Bronchial epithelial cell (primary cell): ENCODE data around the gene LAMC2. TPM values are rescaled to one million over a fixed set of nuclear protein-coding genes. Genes with fewer than 3 reads are reported as not detected.
"Not testable (repeated sequence)": the region's sequence is repeated elsewhere in the genome, so short reads cannot be mapped to it uniquely, and the experiment has no call there.

Experiments
- DNase-seq: peaks from one replicate; pipeline ENCODE4 v3.0.0-alpha.2; 2010; ENCODE audit warnings: low read depth
- FAIRE-seq: peaks from 2 replicates; lab custom pipeline; 2011; peaks lifted over from hg19 to GRCh38; lab: Jason Lieb, UNC
- H3K27me3 ChIP-seq: 2 replicates; pipeline ENCODE4 v1.5.1; 2011; ENCODE audit warnings: low read length; ENCODE audit not compliant: control insufficient read depth, insufficient read depth
- H3K36me3 ChIP-seq: 2 replicates; pipeline ENCODE4 v1.5.1; 2011; ENCODE audit warnings: low read length; ENCODE audit not compliant: control insufficient read depth, insufficient read depth
- H3K4me3 ChIP-seq: 2 replicates; pipeline ENCODE4 v1.5.1; 2011; ENCODE audit warnings: mild to moderate bottlenecking, low read depth, low read length, control low read depth
- CTCF ChIP-seq: IDR thresholded peaks from 2 replicates; pipeline ENCODE4 v1.5.1; 2011; ENCODE audit warnings: mild to moderate bottlenecking, moderate library complexity, low read length, control low read depth, inconsistent platforms; ENCODE audit not compliant: insufficient read depth, severe bottlenecking
- total RNA-seq: library from RNA; depleted of rRNA; stranded (reverse); fragments of >200 nt; gene quantifications from 2 replicates; pipeline ENCODE4 v1.2.1, GENCODE V29; 2014

Gene LAMC2
- total RNA-seq, 1 donor from 2014 or later, result 1,840 TPM

DNA sequence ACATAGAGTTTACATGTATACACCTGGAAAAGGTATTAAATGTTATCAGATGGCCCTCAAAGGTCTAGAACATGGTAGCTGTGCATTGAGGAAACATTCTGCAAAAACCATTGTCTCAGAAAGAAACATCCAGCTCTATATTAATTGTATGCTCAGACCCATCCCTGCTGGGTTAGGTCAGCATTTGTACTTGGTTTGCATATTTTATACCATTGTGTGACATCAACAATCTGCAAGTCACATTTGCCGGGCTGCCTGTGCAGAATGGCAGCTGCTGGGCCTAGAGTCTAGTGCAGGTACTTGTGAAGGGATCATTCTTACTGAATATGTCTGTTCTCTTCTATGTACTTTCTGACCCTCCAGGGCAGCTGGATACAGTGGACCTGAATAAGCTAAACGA is 43.9 kb upstream of the LAMC2 start:
- TF ChIP-seq CTCF, result no peak
- DNase-seq (no peak), FAIRE-seq (no peak)
- Histone ChIP-seq H3K27me3 (no peaks in the 10 kb centered on the region), H3K4me3 (no peak overlapping the region), H3K36me3 (peaks cover 4% of the 10 kb centered on the region)

GRCh38 chr1:183143576-183144315 is 42.3 kb upstream of the LAMC2 start:
- H3K27me3 ChIP-seq, result no peaks in the 10 kb centered on the region
- no peak overlapping the region for H3K4me3 ChIP-seq
- peaks cover 4% of the 10 kb centered on the region for H3K36me3 ChIP-seq
- FAIRE-seq (no peak), DNase-seq (no peak)
- TF ChIP-seq CTCF, result no peak

DNA sequence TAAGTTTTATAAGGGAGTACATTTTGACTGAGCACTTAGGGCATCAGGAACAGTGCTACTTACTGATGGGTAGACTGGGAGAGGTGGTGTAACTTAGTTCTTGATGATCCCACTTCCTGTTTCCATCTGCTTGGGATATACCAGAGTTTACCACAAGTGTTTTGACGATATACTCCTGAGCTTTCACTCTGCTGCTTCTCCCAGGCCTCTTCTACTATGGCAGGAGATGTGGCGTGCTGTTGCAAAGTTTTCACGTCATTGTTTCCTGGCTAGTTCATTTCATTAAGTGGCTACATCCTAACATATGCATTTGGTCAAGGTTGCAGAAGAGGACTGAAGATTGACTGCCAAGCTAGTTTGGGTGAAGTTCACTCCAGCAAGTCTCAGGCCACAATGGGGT is 41.3 kb upstream of the LAMC2 start:
- H3K27me3 ChIP-seq, result no peaks in the 10 kb centered on the region
- peaks cover 4% of the 10 kb centered on the region for H3K36me3 ChIP-seq
- H3K4me3 ChIP-seq, result no peak overlapping the region
- DNase-seq (no peak), FAIRE-seq (no peak)
- no peak for TF ChIP-seq CTCF

GRCh38 chr1:183147735-183148134 is 38.3 kb upstream of the LAMC2 start:
- no peak for FAIRE-seq

DNA sequence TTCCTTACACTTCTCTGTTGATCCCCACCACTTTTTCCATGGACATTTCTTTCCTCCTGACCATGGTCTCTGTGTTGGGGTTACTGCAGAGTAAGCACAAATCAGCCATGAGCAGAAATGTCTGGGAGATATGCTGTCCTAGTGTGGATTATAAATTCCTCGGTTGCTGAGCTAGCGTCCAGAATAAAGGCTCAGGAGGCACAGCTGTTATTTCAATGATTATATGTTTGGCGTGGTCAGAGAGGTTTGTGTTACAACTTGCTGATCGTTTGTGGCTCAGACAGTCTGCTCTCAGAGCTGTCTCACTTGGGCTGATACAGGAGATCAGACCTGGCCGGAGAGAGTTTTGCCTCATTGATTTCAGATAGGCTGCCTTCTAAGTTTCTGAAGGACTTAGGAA is 37.5 kb upstream of the LAMC2 start:
- no peak for TF ChIP-seq CTCF
- Histone ChIP-seq H3K27me3 (no peaks in the 10 kb centered on the region), H3K36me3 (peaks cover 2% of the 10 kb centered on the region), H3K4me3 (no peak overlapping the region)
- FAIRE-seq, result no peak
- DNase-seq, result peak; percentile 83

More at GRCh38 chr1:183147735-183148134, 38.3 kb upstream of the LAMC2 start:
- no peak for TF ChIP-seq CTCF
- no peaks in the 10 kb centered on the region for H3K27me3 ChIP-seq
- no peak for DNase-seq
- H3K36me3 ChIP-seq, result peaks cover 2% of the 10 kb centered on the region
- H3K4me3 ChIP-seq, result no peak overlapping the region

GRCh38 chr1:183149273-183149672 is 36.8 kb upstream of the LAMC2 start:
- no peak for TF ChIP-seq CTCF
- FAIRE-seq (no peak), DNase-seq (no peak)
- Histone ChIP-seq H3K4me3 (no peak overlapping the region), H3K36me3 (peaks cover 2% of the 10 kb centered on the region), H3K27me3 (no peaks in the 10 kb centered on the region)

GRCh38 chr1:183150032-183150431 is 36.0 kb upstream of the LAMC2 start:
- H3K36me3 ChIP-seq, H3K27me3 ChIP-seq, FAIRE-seq, H3K4me3 ChIP-seq, DNase-seq: not testable (repeated sequence)
